Ovary (tissue), 9 donors: ENCODE results near the gene GNPAT. TPM values are rescaled to one million over a fixed set of nuclear protein-coding genes. Genes with fewer than 3 reads are reported as not detected.

Source experiments
- DNase-seq, 5 donors: peaks; one replicate each; pipeline ENCODE4 v3.0.0-alpha.2; 2019 to 2020
- H3K27ac ChIP-seq, 2 donors: fragments of 200-600 bp; one replicate each; pipeline versions ENCODE4 v1.5.1 to v1.8.0; 2019 to 2022
- H3K27me3 ChIP-seq: fragments of 200-600 bp; one replicate; pipeline ENCODE4 v1.8.0; 2022
- H3K36me3 ChIP-seq: fragments of 200-600 bp; sonication (generic); one replicate; pipeline ENCODE4 v1.5.1; 2019
- H3K4me1 ChIP-seq: one replicate; pipeline ENCODE4 v1.8.1; 2013; ENCODE audit warnings: mild to moderate bottlenecking, moderate library complexity; ENCODE audit not compliant: insufficient read depth
- H3K4me3 ChIP-seq: fragments of 200-600 bp; sonication (generic); one replicate; pipeline ENCODE4 v1.5.1; 2017
- H3K9me3 ChIP-seq, 2 donors: fragments of 200-600 bp in 1 of 2; sonication (generic) in 1 of 2; one replicate each; pipeline versions ENCODE4 v1.5.1 to v1.8.1; 2013 to 2019; ENCODE audit warnings: mild to moderate bottlenecking in 1 of 2, moderate library complexity in 1 of 2
- EP300 ChIP-seq: sonication (generic); formaldehyde crosslinking; IDR thresholded peaks from one replicate; pipeline ENCODE4 v1.6.1; 2017; ENCODE audit warnings: antibody characterized with exemption
- POLR2A ChIP-seq: fragments of 450-650 bp; IDR thresholded peaks from one replicate; pipeline ENCODE4 v1.6.1; 2017; ENCODE audit warnings: antibody characterized with exemption, mild to moderate bottlenecking, moderate library complexity
- WGBS, 3 donors: extraction: QIAGEN DNeasy Blood & Tissue Kit in 1 of 3; methylation state at CpG; one replicate each; pipeline versions ENCODE4 v1.1.5 to v1.1.7; 2013 to 2017; 5-methylcytosine and 5-hydroxymethylcytosine counted together
- intact Hi-C, 4 donors: fragments of 100-400 bp; cut with DNase I; formaldehyde crosslinking; loops; one replicate each; pipeline versions ENCODE4 v1.11.0 to v1.15.1; 2022 to 2023
- polyA plus RNA-seq, 2 donors: library from polyadenylated mRNA; stranded (reverse); fragments of 200-250 nt in 1 of 2; fragments of 350-450 nt in 1 of 2; fragmentation: Illumina TruSeq in 1 of 2; extraction: RNeasy Lipid Tissue Mini Kit (QIAGEN cat#74804) in 1 of 2; gene quantifications; one replicate each; pipeline ENCODE4 v1.2.3, GENCODE V29; 2013 to 2014
- total RNA-seq, 7 donors: library from RNA; depleted of rRNA in 2 of 7; stranded (reverse); fragments of >200 nt in 2 of 7; fragmentation: NEBNext Ultra II Directional in 3 of 7; extraction: Animal tissue kit (Norgen Biotek cat#: 25700) in 3 of 7; gene quantifications; one replicate each; pipeline versions ENCODE4 v1.1.0 to v1.2.4, GENCODE V29; 2016 to 2023
- TF ChIP-seq, protein P1 (sequence below), 3 donors: fragments of 450-650 bp in 2 of 3; fragments of 200-600 bp in 1 of 3; IDR thresholded peaks; one replicate each; pipeline versions ENCODE4 v1.5.1 to v1.8.0; 2016 to 2022; ENCODE audit warnings: antibody characterized with exemption in 3 of 3, mild to moderate bottlenecking in 1 of 3
- donor health status: DM: no; HTN: no; CAD: no; lungs with moderate emphysema.
- donor health status: DM: no; HTN: no; CAD: no.
- donor health status: Bipolar disorder and iron deficiency.
- donor health status: DM: yes; HTN: yes; CAD: no.
- donor health status: DM: no; HTN: no; CAD: no.
- donor health status: DM: yes; HTN: yes; CAD: no.

The GNPAT gene
- total and polyA plus RNA-seq, 9 donors: 22.5 to 35.3 (median 30.2) TPM

DNA sequence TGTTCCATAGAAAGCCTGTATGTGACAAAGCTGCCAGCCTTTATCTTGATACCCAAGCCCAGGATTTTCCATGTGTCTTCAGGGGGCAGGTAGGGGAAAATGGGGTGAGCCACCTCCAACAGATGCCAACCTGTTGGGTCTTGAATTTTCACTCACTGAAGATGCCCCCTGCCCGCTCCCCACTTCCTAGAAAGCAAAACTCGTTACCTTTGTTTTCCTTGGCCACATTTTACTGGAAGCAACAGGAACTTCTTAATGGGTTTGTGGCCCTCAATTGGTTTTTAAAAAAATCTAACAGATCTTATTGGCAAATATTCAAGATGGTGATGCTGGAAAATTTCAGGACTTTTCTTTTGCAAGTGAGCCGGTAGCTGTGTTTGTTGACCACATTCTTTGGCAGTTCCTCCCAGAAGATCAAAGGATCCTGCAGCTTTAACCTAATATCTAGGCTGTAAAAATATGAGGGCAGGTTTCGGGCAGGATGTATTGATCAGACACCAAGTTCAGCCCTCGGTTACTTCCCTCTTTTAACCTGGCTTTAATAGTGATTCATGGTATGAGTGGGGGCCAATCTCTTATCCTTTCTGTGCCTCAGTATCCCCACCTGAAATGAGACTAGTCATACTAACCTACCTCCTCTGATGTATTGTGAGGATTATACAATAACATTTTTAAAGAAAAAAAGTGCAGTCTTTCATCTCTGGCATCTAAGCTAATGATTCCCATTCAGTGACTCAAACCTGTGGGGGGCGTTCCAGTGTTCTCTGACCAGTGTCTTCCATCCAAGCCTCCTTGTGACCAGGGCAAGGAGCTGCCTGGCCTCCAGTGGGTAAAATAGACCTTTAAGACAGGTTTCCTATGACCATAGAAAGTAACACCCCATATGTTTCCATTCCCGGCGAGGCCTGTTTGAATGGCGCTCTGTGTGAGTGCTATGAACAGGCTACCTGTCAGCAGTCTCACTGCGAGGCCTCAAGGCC lies 21.3 kb upstream of the GNPAT start:
- no peak for DNase-seq
- no peak overlapping the region for H3K4me3 ChIP-seq
- intact Hi-C loops: loop anchor here in 1 of 4 donors (10.0 kb wide), 1 partner anchor 305 kb away; no protein-coding TSS in a partner anchor
- no peaks in the 10 kb centered on the region for H3K36me3 ChIP-seq
- H3K27me3 ChIP-seq: no peaks in the 10 kb centered on the region
- no peaks in the 10 kb centered on the region for H3K9me3 ChIP-seq
- no peak overlapping the region for H3K27ac ChIP-seq
- no peaks in the 10 kb centered on the region for H3K4me1 ChIP-seq
- 64 to 73% (median 70%) methylated on average over 10 of the region's 10 CpGs for WGBS, 3 donors
- TF ChIP-seq POLR2A (no peak), EP300 (no peak)
- TF ChIP-seq, protein P1, sequence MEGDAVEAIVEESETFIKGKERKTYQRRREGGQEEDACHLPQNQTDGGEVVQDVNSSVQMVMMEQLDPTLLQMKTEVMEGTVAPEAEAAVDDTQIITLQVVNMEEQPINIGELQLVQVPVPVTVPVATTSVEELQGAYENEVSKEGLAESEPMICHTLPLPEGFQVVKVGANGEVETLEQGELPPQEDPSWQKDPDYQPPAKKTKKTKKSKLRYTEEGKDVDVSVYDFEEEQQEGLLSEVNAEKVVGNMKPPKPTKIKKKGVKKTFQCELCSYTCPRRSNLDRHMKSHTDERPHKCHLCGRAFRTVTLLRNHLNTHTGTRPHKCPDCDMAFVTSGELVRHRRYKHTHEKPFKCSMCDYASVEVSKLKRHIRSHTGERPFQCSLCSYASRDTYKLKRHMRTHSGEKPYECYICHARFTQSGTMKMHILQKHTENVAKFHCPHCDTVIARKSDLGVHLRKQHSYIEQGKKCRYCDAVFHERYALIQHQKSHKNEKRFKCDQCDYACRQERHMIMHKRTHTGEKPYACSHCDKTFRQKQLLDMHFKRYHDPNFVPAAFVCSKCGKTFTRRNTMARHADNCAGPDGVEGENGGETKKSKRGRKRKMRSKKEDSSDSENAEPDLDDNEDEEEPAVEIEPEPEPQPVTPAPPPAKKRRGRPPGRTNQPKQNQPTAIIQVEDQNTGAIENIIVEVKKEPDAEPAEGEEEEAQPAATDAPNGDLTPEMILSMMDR (IDR thresholded peaks at IDR 0.05): no peak

DNA sequence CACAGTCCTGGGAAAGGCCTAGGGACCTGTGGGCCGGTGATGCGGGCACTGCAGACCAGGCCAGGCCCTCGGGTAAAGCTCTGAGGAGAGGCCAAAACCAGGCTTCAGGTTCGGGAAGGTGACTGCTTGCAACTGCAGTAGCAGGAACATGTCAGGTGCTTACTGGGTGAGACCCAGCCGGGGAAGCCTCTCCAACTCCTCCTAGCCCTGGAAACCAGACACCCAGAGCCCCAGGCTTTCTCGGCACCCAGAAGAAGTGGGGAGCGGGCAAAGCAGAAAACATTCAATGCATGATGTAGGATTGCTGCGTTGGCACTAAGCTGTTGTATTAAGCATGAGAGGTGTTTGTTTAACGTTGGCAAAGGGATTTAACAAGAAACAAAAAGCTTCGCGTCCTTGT lies 20.2 kb upstream of the GNPAT start:
- intact Hi-C loops: no loop called here
- Histone ChIP-seq H3K9me3 (no peaks in the 10 kb centered on the region), H3K36me3 (no peaks in the 10 kb centered on the region), H3K4me1 (no peaks in the 10 kb centered on the region), H3K27me3 (no peaks in the 10 kb centered on the region), H3K27ac (no peak overlapping the region), H3K4me3 (no peak overlapping the region)
- WGBS, 3 donors: 81 to 85% (median 85%) methylated on average over 11 of the region's 11 CpGs
- DNase-seq: no peak
- TF ChIP-seq POLR2A (no peak), EP300 (no peak)
- TF ChIP-seq, protein P1 (IDR thresholded peaks at IDR 0.05): no peak

DNA sequence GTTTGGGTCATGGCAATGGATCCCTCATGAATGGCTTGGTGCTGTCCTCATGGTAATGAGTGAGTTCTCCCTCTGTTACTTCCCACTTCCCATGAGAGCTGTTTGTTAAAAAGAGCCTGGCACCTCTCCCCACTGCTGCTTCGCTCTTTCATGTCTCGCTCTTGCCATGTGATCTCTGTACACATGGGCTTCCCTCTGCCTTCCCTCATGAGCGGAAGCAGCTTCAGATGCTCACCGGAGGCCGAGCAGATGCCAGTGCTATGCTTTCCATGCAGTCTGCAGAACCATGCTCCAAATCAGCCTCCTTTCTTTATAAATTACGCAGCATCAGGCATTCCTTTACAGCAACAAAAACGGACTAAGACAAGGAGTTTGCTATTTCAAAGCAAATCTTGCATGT lies 14.9 kb upstream of the GNPAT start:
- intact Hi-C loops: no loop called here
- H3K4me1 ChIP-seq: no peaks in the 10 kb centered on the region
- H3K27me3 ChIP-seq: no peaks in the 10 kb centered on the region
- no peak overlapping the region for H3K27ac ChIP-seq
- H3K4me3 ChIP-seq: no peak overlapping the region
- TF ChIP-seq EP300 (no peak), POLR2A (no peak)
- TF ChIP-seq, protein P1 (IDR thresholded peaks at IDR 0.05): no peak
- no peaks in the 10 kb centered on the region for H3K36me3 ChIP-seq
- no peaks in the 10 kb centered on the region for H3K9me3 ChIP-seq
- no peak for DNase-seq
- WGBS, 3 donors: 87 to 91% (median 89%) methylated on average over 7 of the region's 7 CpGs

DNA sequence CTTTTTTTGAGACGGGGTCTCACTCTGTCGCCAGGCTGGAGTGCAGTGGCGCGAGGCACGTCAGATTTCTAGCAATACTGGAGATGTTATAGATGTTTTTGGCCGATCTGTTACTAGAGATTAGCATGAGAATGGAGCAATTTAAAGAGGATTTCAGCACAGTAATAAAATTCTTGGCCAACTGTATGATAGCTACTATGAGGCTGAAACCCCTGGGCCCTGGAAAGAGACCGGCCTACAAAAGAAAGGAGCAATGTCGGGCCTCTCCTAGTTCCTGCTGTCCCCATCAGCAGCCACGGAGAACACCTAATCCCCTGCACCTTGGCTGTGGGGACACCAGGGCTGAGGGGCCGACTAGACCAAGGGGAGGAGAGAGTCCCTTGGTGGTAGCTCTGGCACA lies 9.5 kb upstream of the GNPAT start:
- TF ChIP-seq EP300 (no peak), POLR2A (no peak)
- TF ChIP-seq, protein P1 (IDR thresholded peaks at IDR 0.05): no peak
- H3K9me3 ChIP-seq: no peaks in the 10 kb centered on the region
- no peak overlapping the region for H3K27ac ChIP-seq
- H3K36me3 ChIP-seq: no peaks in the 10 kb centered on the region
- 92 to 95% (median 94%) methylated on average over 10 of the region's 10 CpGs for WGBS, 3 donors
- H3K4me1 ChIP-seq: no peaks in the 10 kb centered on the region
- intact Hi-C loops: no loop called here
- H3K27me3 ChIP-seq: no peaks in the 10 kb centered on the region
- H3K4me3 ChIP-seq: no peak overlapping the region
- DNase-seq: no peak
